Heart left ventricle (tissue), 13 donors: Measurements from ENCODE around the gene SNED1.

ENCODE experiments used
- POLR2A ChIP-seq, 2 donors: fragments of 450-650 bp; IDR thresholded peaks; one replicate each; pipeline ENCODE4 v1.6.1; 2017; ENCODE audit warnings: antibody characterized with exemption in 2 of 2, mild to moderate bottlenecking in 2 of 2, moderate library complexity in 2 of 2
- TF ChIP-seq, protein P1 (sequence below), 12 donors: fragments of 200-600 bp; sonication (generic) in 4 of 12; IDR thresholded peaks; one replicate each; pipeline versions ENCODE4 v1.5.0 to v1.8.0; 2018 to 2022; ENCODE audit warnings: antibody characterized with exemption in 12 of 12, mild to moderate bottlenecking in 5 of 12
- donor health status: ischemic (EF 13 %, LVEDD 7.1; RV severe dilation, severe dysfunction).
- donor health status: DM: no; HTN: yes; CAD: no.
- donor health status: DM: no; HTN: no; CAD: no.
- donor health status: ischemic (EF 25% LVEDD 6.9; RV normal size, moderate dysfunction).
- donor health status: ischemic (EF 25% LVEDD 5.7; RV mildly dilated, moderate dysfunction).
- donor health status: ischemic (EF 35%, LVEDD 5.7; RV mildly dilated, moderate dysfunction).
- donor health status: nonischemic (EF 11% LVEDD 7.7; RV severe dilation, severe dysfunction).
- donor health status: DM: yes; HTN: yes; CAD: no.
- donor health status: PGD.
- donor health status: ischemic (EF 29% LVEDD 5.4; RV normal size, mild dysfunction).
- donor health status: nonischemic (EF 23%, LVEDD 6.1; RV moderate dilation, normal function).

DNA sequence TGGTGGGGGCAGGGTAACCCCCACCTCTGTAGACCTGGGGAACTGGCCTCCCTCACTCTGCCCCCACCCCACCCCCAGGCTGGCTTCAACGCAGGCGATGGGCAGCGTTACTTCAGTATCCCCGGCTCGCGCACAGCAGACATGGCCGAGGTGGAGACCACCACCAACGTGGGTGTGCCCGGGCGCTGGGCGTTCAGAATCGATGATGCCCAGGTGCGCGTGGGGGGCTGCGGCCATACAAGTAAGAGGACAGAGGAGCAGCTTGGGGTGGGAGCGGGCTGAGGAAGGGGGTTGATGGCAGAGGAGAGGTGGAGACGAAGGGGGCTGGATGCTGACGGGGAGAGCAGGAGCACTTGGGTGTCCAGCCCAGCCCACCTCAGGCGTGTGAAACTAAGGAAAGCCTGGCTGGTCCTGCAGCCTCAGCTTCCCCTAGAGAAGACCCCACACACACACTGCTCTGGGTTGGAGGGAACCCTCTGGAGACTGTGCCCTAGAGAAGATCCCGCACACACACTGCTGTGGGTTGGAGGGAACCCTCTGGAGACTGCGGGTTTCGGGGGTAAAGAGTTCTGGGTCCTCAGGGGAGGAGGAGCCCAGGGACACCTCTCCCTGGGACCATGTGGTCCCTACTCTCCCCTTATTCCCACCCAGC lies 36.2 kb downstream of the SNED1 start:
- TF ChIP-seq, protein P1, sequence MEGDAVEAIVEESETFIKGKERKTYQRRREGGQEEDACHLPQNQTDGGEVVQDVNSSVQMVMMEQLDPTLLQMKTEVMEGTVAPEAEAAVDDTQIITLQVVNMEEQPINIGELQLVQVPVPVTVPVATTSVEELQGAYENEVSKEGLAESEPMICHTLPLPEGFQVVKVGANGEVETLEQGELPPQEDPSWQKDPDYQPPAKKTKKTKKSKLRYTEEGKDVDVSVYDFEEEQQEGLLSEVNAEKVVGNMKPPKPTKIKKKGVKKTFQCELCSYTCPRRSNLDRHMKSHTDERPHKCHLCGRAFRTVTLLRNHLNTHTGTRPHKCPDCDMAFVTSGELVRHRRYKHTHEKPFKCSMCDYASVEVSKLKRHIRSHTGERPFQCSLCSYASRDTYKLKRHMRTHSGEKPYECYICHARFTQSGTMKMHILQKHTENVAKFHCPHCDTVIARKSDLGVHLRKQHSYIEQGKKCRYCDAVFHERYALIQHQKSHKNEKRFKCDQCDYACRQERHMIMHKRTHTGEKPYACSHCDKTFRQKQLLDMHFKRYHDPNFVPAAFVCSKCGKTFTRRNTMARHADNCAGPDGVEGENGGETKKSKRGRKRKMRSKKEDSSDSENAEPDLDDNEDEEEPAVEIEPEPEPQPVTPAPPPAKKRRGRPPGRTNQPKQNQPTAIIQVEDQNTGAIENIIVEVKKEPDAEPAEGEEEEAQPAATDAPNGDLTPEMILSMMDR (IDR thresholded peaks at IDR 0.05) = no peak
- TF ChIP-seq POLR2A (IDR thresholded peaks at IDR 0.05) = no peak
